Measurements from ENCODE around the gene MEIS2.

- TF ChIP-seq TAF1 (CRISPR knock-in tag; IDR thresholded peaks at IDR 0.05), result no peak
- no peak for TF ChIP-seq ZNF674 (CRISPR knock-in tag; IDR thresholded peaks at IDR 0.05; ENCODE audit: low read depth)
- TF ChIP-seq TGIF2 (CRISPR knock-in tag; IDR thresholded peaks at IDR 0.05), result no peak
- TF ChIP-seq SMC3 (IDR thresholded peaks at IDR 0.05; ENCODE audit: low read length), result no peak
- TF ChIP-seq ZNF646 (CRISPR knock-in tag; IDR thresholded peaks at IDR 0.05), result no peak
- TF ChIP-seq ZNF33B (CRISPR knock-in tag; IDR thresholded peaks at IDR 0.05), result no peak
- no peak for TF ChIP-seq ATF1 (CRISPR knock-in tag; IDR thresholded peaks at IDR 0.05)
- TF ChIP-seq SAFB2 (CRISPR knock-in tag; IDR thresholded peaks at IDR 0.05; ENCODE audit: borderline replicate concordance, low read depth), result no peak
- no peak for TF ChIP-seq KDM3A (CRISPR knock-in tag; IDR thresholded peaks at IDR 0.05; ENCODE audit: low read depth)
- TF ChIP-seq ZNF589 (CRISPR knock-in tag; conservative IDR thresholded peaks at IDR 0.05), result no peak
- no peak for TF ChIP-seq NR0B2 (CRISPR knock-in tag; IDR thresholded peaks at IDR 0.05)
- TF ChIP-seq ASH2L (IDR thresholded peaks at IDR 0.05; ENCODE audit: insufficient read length, low read depth, low read length), result no peak
- no peak for TF ChIP-seq CHD4 (IDR thresholded peaks at IDR 0.05; ENCODE audit: borderline replicate concordance, low read length)
- no peak for TF ChIP-seq MATR3 (CRISPR knock-in tag; IDR thresholded peaks at IDR 0.05)
Observed at GRCh38 chr15:36940219-36940618, 160.1 kb downstream of the MEIS2 start.

Measured in HepG2 (cell line).